RWPE2 (cell line): ENCODE data around the gene TFAP2A.
A peak's percentile ranks its signal among the peaks of the same experiment; 100 is the strongest.

Source experiments
- ATAC-seq: fragments of 200-7000 bp; cut with Tn5 transposase; 3 replicates; pipeline ENCODE4 v1.9.1; 2021; ENCODE audit warnings: low read depth
- DNase-seq: peaks from one replicate; pipeline ENCODE4 v3.0.0-alpha.2; 2020; ENCODE audit warnings: low spot score
- H3K27ac ChIP-seq: fragments of 450-650 bp; 2 replicates; pipeline ENCODE4 v1.5.1; 2017; ENCODE audit warnings: mild to moderate bottlenecking; ENCODE audit not compliant: poor library complexity, severe bottlenecking
- H3K27me3 ChIP-seq: fragments of 250-450 bp; sonication (Bioruptor Pico); 2 replicates; pipeline ENCODE4 v1.5.1; 2021; ENCODE audit warnings: mild to moderate bottlenecking, moderate library complexity; ENCODE audit not compliant: insufficient read depth, poor library complexity, severe bottlenecking
- H3K36me3 ChIP-seq: fragments of 250-450 bp; sonication (Bioruptor Pico); 2 replicates; pipeline ENCODE4 v1.5.1; 2020; ENCODE audit warnings: low read depth, mild to moderate bottlenecking, moderate library complexity
- H3K4me1 ChIP-seq: fragments of 250-450 bp; sonication (Bioruptor Pico); 2 replicates; pipeline ENCODE4 v1.5.1; 2021; ENCODE audit warnings: mild to moderate bottlenecking, moderate library complexity; ENCODE audit not compliant: insufficient read depth, poor library complexity, severe bottlenecking
- H3K4me3 ChIP-seq: fragments of 250-450 bp; sonication (Bioruptor Pico); 2 replicates; pipeline ENCODE4 v1.5.1; 2021; ENCODE audit warnings: mild to moderate bottlenecking, moderate library complexity; ENCODE audit not compliant: severe bottlenecking
- H3K9me3 ChIP-seq: fragments of 250-450 bp; sonication (Bioruptor Pico); 2 replicates; pipeline ENCODE4 v1.5.1; 2021; ENCODE audit warnings: mild to moderate bottlenecking, moderate library complexity; ENCODE audit not compliant: severe bottlenecking
- TF ChIP-seq, protein P1 (sequence below): fragments of 450-650 bp; IDR thresholded peaks from one replicate; pipeline ENCODE4 v1.5.1; 2017; ENCODE audit warnings: mild to moderate bottlenecking, moderate library complexity; ENCODE audit not compliant: poor library complexity, severe bottlenecking

TFAP2A gene

DNA sequence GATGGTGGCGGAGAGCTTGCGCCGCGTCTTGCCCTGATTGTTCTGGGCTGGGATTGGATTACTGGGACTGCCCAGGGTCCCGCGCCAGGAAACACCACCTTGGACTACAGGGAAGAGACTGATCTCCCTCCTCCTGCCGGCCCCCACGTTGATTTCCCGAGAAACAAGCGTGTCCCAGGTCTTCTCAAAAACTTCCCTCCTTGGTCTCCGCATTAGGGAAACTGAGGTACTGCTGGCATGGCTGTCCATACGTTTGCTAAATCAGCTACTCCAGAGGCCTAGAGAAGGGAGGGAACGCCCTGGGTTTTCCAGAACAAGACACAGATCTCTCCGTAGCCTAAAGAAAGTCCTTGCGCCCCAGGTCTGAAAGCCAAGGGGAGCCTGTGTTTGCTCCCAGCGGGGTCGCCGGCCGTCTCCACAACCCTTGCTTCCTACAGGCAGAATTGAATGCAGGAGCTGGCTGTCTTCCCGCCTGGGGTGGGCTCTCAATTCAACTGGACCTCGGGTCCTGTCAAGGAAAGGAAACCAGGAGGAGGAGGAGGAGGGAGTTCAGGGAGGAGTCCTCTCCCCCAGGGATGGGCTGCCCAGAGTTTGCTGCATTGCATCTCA lies 29.2 kb downstream of the TFAP2A start:
- Histone ChIP-seq H3K4me3 (no peak overlapping the region), H3K9me3 (no peaks in the 10 kb centered on the region), H3K36me3 (no peaks in the 10 kb centered on the region), H3K27ac (no peak overlapping the region), H3K27me3 (no peaks in the 10 kb centered on the region), H3K4me1 (no peaks in the 10 kb centered on the region)
- ATAC-seq (no peak), DNase-seq (no peak)
- TF ChIP-seq, protein P1, sequence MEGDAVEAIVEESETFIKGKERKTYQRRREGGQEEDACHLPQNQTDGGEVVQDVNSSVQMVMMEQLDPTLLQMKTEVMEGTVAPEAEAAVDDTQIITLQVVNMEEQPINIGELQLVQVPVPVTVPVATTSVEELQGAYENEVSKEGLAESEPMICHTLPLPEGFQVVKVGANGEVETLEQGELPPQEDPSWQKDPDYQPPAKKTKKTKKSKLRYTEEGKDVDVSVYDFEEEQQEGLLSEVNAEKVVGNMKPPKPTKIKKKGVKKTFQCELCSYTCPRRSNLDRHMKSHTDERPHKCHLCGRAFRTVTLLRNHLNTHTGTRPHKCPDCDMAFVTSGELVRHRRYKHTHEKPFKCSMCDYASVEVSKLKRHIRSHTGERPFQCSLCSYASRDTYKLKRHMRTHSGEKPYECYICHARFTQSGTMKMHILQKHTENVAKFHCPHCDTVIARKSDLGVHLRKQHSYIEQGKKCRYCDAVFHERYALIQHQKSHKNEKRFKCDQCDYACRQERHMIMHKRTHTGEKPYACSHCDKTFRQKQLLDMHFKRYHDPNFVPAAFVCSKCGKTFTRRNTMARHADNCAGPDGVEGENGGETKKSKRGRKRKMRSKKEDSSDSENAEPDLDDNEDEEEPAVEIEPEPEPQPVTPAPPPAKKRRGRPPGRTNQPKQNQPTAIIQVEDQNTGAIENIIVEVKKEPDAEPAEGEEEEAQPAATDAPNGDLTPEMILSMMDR = no peak

DNA sequence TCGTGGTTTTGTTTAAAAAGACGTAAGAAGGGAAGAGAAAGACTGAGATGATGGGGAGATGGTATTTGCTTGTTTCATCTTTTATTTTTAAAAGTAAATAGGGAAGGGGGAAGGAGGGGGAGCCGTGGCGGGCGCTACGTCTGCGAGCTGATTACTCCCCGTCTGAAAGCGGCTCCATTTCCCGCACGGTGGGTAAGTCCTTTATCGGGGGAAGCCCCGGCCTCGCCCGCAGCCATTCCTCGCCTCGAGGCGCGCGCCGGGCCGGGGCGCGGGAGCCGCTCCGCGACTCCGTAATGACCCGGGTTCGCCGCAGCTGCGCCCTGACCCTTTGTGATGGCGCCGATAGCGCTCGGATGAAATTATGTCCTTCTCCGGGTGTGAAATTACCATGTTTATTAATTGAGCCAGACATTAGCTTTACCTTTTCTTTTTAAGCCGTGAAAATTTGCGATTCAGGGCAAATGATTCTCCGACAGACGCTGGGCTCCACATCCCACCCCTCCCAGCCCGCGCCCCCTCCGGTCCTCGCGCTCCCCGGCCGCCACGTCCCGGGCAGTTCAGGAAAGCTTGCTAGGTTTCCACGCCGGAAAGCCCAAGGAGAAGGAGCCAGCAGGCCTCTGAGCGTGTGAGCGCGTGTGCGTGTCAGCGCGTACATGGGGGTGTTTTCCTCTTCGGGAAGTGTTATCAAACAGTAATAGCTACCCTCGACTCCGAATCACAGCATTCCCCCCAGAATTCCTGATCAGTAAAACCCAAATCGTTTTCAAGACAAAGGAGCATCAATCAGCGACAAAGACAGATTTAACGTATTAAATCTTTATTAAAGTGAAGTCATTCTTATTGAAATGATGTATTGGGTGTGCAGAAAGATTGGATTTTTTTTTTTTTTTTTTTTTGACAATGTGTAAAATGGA lies 30.0 kb downstream of the TFAP2A start:
- no peak for ATAC-seq
- no peak overlapping the region for H3K4me3 ChIP-seq
- H3K27me3 ChIP-seq = no peaks in the 10 kb centered on the region

DNA sequence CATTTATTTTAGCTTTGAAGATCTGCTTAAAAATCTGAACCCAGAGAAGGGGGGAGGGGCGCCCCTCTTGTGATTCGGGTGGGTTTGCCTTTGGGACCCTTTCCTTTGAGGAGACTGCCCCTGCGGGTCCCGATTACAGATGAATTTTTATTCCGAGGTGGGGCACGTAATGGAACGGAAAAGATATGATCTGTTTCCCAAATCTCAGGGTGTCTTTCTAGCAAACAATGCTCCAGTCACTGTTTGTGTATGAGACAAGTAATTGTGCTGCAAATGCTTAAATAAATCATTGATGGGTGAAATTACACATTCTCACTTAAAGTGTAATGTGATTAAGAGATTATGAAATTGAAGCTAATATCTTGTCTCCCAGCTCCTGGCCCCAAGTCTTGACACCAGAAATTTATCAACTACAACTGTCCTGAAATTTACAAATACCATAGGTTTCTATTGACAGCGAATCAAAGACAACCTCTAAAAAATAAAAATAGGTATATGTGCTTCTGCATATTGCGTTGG lies 30.7 kb downstream of the TFAP2A start:
- Histone ChIP-seq H3K9me3 (no peaks in the 10 kb centered on the region), H3K36me3 (no peaks in the 10 kb centered on the region), H3K4me3 (peak overlapping the region; percentile 22), H3K27ac (no peak overlapping the region), H3K4me1 (no peaks in the 10 kb centered on the region), H3K27me3 (no peaks in the 10 kb centered on the region)
- TF ChIP-seq, protein P1 = no peak
- ATAC-seq (no peak), DNase-seq (no peak)

More for the DNA sequence above, 30.0 kb downstream of the TFAP2A start:
- Histone ChIP-seq H3K4me1 (no peaks in the 10 kb centered on the region), H3K9me3 (no peaks in the 10 kb centered on the region), H3K27ac (no peak overlapping the region), H3K36me3 (no peaks in the 10 kb centered on the region)
- TF ChIP-seq, protein P1 = no peak
- DNase-seq = no peak

DNA sequence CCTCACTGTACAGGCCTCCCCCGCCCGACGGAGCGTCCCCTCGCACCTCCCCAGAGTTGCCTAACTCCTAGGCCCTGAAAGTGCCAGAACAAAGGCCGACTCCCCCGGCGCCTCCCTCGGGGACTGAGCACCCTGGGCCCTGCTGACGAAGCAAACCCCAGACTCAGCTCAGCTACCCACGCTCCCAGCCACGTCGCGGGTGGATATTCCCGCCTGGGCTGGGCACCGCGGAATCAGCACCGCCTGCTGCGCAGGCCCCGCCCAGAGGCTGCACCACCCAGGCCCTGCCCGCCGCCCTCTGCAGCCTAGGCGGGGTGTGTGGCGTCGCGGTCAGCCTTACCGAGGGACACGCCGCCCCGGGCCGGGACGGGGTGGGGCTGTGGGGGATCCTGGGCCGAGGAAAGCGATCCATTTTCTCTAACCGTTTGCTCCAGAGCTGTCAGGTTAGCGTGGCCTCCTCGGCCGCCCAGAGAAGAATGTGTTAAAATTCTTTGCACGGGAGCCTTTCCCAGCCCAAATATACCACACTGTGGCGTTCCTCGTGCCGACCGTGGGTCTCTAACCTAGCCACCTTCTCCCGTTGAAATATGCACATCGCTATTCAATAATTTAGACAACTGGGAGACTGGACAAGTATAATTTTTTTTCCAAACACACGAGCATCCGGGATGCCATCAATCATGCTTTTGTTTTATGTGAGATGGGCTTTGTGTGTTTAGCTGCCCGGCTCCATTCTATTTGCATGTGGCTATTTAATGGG lies 31.4 kb downstream of the TFAP2A start:
- H3K4me1 ChIP-seq = no peaks in the 10 kb centered on the region
- TF ChIP-seq, protein P1 = no peak
- H3K36me3 ChIP-seq = no peaks in the 10 kb centered on the region
- DNase-seq (no peak), ATAC-seq (peak; percentile 90)
- no peaks in the 10 kb centered on the region for H3K9me3 ChIP-seq
- peak overlapping the region; percentile 22 for H3K4me3 ChIP-seq
- no peak overlapping the region for H3K27ac ChIP-seq
- H3K27me3 ChIP-seq = no peaks in the 10 kb centered on the region
